Activated CD4-positive, CD25-positive, alpha-beta regulatory T cell treated with anti-CD3 and anti-CD28 coated beads, Interleukin-2, amount 50 U/mL, for 24 hours (primary cell): ENCODE results near the gene CCDC12.

Source experiments
- ATAC-seq, 2 donors: fragments of 150-1000 bp; cut with Tn5 transposase; one replicate each; pipeline ENCODE4 v1.10.0; 2021; ENCODE audit warnings: mild to moderate bottlenecking in 1 of 2, moderate library complexity in 1 of 2

CCDC12 gene

DNA sequence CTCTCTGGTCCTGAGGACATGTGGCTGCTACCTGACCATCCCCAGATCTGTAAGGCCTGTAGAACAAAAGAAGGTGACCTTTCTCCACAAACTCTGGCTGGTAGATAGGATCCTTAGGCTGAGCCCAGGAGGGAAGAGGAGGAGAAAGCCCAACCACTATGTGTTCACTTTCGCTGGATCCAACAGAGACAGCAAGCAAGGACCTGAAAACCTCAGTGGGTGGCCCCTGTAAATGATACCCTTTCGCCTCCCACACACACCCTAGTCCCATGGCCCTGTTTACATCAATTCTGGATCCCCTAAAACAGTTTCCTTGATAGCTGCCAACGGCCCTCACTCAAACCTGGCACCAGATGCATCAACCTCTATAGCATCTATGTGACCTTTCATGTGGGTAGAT lies 22.4 kb downstream of the CCDC12 start:
- ATAC-seq, result no peak

DNA sequence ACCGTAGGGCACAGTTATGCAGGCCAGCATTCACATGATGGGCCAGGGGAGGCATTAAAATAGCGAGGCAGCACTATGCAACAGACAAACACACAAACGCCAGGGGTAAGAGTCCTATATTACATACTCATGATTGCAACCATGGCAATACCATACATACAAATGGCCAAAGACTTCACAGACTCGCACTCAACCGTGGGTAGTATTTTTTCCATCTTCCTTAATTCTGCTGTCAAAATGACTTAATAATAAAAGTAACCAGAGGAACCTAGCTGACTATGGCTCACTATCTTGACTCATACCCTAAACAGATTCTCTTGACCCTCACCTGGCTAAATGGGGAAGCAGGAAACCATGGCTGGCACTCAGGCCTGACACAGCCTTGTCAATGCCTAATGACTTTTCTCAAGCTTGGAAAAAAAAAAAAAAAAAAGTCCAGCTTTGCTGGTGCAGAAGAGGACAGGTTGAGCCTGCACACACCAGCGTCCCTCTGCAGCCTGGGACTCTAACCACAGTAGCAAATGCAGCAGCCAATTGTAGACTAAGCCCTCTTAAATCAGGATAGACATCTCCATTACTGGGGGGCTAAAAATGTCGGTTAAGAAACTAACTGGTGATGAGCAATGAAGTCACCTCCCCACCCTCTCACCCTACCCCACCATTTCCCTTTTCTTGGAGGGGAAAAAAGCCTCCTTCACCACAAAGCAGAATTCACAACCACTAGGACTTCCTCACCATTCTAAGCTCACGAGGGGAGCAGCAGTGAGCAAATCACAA lies 23.1 kb downstream of the CCDC12 start:
- peak; percentile 32 to 33 for ATAC-seq

DNA sequence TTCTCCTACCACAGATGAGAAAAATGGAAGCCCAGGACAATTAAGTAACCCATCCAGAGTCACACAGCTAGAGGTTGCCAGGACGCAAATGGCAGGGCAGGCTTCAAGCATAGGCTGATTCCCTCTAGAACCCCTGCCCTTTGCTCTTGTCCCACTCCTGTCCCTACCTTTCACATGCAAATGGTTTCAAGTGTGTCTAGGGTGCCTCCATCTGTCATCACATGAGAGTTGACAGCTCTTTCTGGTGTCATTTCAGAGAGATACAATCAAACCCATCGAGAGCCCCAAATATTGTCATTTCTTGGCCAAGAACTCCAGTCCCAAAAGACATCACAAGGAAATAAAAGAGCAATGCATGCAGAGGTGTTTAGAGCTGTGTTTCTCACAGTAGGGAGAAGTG lies 23.7 kb downstream of the CCDC12 start:
- no peak for ATAC-seq

DNA sequence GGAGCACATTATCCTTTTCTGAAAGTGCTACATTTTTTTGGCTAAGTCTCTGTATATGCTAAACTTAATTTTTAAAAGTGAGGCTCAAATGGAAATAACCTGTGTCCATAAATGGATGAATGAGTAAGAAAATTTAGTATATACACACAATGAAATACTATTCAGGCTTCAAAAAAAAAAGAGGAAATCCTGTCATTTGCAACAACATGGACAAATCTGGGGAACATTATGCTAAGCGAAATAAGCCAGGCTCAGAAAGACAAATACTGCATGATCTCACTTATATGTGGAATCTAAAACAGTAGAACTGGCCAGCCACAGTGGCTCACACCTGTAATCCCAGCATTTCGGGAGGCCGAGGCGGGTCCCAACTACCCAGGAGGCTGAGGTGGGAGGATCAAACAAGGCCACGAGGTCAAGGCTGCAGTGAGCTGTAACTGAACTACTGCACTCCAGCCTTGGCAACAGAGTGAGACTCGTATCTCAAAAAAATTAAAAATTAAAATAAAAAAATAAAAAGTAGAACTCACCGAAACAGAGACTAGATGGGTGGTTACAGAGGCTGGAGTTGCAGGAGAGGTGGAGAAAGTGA lies 25.8 kb downstream of the CCDC12 start:
- no peak for ATAC-seq

DNA sequence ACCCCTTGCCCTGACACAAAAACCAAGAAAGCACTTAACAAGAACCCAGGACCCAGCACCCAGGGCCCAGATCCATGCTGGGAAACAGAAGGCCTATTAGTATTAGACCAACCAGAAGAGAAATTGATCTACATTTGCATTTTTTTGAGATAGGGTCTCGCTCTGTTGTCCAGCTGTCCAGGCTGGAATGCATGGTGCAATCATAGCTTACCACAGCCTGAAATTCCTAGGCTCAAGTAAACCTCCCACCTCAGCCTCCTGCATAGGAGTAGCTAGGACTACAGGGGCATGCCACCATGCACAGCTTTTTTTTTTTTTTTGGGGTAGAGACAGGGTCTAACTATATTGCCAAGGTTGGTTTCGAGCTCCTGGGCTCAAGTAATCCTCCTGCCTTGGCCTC lies 26.4 kb downstream of the CCDC12 start:
- ATAC-seq, result no peak

DNA sequence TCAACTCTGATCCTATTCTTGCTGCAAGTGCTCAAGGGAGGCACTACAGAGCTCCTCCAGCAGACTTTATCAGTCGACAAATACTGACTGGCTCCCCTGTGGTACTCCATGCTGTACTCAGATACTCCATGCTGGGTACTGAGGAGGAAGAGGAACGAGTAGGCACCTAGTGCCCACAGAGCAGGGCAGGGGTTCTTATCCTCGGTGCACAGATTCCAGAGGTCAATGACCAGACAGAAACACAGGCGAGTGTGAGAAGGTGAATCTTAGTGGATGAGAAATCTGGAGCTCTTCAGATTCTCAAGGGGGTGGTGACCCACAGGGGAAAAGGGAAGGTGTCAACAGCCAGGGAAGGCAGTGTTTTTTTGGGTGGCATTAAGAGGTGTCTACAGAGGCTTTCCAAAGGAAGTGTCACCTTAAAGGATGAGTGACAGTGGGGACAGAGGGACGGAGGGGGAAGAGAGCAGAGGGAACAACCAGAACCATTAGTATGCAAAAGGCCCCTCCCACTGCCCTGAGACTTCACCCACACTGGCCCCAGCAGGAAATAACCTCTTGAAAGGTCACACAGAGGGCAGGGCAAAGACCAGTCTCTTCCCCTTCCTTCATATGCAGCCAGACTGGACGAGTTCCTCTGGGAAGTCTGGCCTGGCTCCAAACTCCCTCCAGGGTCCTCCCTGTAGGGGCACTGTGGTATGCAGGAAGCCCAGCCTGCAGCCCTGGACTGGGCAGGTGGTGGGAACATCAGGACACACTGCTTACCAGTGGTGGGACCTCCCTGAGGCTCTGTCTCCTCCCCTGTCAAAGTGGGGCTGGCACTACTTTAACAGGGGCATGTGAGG lies 27.5 kb downstream of the CCDC12 start:
- no peak for ATAC-seq

DNA sequence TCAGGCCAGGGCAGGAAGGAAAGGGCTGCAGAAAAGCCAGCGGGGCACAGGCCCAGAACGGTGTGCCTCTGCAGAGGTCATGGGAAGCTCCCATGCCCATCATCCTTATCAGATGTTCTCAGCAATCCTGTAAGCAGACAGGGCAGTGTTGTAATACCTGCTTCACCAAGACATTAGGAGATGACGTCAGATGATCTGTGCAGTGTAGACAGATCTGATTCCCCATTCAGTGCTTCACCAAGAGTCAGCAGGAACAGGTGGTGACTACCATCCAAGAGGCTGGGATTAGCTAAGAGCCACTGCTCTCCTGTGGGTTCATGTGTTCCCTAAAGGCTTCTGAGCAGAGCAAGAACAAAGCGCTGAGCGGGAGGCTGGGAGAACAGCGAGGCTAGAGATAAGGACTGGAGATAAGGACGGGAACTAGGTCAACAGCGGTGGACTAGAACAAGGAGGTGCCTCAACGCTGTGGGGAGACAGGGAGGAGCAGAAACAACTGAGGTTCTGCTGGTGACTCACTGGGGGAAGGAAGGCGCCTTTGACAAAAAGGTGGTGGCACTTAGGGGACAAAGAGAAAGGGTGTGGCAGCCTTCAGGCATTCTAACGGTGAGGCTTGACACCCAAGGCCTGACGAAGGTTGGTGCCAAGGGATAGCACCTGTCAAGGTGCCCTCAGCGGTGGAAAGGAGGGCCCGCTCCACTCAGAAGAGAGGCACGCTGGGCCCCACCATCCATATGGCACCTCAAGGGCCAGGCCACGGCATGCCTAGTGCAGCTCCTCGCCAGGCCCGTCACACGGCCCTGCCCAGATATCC lies 28.4 kb downstream of the CCDC12 start:
- peak; percentile 69 to 76 for ATAC-seq

DNA sequence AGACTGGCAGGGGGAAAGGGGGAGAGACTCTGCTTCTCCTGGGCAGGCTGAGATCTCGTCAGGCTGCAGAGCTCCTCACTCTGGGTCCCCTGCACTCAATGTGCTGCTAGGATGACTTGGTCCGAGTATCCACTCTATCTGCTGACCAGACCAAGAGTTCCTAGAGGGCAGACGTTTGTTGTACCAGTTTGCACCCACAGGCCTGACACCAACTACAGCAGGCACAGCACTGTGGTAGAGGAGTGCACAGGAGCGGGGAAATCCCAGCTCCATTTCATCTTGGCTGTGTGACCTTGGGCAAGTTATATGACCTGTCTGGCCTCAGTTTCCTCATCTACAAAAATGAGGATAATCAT lies 29.0 kb downstream of the CCDC12 start:
- ATAC-seq, result peak; percentile 4 to 8

DNA sequence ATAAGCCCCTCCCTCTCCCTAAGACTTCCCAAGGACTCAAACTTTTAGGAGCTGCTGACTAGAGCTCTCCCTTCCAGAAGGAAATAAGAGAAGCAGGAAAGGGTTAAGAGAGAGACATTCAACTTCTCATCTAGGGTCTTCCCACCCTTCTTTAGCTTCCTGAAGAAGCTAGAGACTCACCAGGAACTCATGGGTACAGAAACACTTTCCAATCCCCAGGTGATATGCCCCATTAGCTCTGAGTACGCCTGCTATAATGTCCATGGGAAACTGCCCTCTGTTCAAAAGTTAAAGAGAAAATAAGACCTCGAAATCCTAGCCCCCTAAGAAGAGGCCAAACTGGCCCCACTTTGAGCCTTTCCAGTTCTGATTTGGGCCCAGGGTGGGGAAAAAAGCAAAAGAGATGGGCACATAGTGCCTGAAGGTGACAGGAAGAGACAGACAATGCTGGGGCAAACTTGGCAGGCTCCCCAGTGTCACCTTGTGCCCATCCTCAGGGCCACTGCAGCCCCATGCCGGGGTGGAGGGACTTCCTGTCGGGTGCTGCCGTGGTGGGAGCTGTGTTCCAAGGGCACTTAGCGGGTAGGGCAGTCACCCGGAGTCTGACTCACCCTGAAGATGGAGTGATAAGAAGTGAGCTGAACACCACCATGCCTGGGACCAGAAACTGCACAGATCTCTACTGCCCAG lies 29.5 kb downstream of the CCDC12 start:
- ATAC-seq, result peak; percentile 77 to 84

DNA sequence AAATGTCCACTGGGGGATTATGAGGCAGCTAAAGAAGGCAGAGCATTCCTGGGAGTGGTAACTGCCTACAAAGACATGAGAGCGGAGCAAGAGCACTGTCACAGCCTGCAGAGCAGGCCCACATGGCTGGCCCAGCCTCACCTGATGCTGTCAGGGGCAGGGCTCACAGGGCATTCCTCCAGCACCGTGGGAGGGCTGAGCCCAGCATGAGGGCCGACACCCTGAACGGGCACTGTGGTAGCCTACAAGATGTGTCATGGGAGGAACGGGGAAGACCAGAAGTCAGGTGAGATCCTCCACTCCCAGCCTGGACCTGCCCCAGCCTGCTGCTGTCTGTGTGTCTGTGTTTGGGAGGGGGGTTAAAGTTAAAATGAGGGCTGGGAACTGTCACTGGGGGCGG lies 30.1 kb downstream of the CCDC12 start:
- no peak for ATAC-seq

DNA sequence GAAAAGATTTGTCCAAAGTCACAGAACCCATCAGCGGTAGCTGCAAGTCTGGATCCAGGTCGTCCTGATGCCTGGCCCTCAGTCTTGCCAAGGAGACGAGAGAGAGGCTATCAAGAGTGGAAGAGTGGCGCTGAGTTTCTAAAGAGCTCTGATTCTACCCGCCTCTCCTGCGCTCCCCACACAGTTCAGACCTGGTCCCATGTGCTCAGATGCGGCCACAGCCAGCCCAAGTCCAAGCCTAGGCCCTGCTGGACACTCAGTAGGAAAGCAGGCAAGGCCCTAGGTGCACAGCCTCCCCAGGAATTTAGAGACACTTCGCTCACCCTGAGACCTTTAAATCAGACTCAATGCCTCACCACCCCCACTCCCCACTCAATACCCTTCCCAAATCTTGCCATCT lies 32.4 kb downstream of the CCDC12 start:
- ATAC-seq, result no peak

DNA sequence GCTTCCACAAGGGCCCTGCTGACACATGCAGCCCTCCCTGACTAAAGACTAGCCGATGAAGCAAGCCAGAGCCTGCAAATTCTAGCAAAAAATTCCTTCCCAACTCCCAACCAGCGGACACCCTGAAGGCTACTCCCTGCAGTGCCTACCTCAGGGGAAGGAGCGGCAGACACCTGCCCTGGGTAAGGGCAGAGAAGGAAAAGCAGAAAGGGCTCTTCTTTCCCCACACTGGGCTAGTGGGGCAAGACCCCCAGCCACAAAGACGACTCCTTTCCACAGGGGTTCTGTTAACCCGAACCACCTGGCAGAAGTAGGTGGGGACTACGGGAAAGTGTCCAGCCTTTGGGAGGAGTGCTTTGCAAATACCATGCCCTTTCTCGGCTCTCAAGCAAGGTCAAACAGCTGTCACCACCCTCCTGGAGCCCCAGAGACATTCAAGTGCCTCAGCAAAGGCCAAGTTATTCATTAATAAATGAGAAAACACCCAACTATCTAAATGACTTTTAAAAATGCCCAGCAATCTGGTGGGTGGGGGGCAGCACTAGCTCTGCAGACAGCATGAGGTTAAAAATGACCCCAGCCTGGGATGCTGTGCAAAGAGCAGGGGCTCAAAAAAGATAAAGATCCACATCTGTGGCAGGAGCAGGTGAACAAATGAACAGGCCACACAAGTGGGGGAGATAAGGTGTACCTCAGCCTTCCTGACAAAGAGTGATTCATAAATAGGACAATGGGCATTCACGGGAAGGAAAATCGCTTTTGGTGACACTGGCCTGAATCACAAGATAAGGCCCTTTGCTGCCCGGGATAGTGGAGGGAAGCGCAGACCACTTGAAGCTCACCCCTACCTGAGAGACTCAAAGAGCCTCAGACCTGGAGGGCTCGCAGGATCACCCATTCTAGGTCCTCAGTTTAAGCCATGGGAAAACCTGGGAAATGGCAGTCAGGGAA lies 33.0 kb downstream of the CCDC12 start:
- no peak for ATAC-seq

DNA sequence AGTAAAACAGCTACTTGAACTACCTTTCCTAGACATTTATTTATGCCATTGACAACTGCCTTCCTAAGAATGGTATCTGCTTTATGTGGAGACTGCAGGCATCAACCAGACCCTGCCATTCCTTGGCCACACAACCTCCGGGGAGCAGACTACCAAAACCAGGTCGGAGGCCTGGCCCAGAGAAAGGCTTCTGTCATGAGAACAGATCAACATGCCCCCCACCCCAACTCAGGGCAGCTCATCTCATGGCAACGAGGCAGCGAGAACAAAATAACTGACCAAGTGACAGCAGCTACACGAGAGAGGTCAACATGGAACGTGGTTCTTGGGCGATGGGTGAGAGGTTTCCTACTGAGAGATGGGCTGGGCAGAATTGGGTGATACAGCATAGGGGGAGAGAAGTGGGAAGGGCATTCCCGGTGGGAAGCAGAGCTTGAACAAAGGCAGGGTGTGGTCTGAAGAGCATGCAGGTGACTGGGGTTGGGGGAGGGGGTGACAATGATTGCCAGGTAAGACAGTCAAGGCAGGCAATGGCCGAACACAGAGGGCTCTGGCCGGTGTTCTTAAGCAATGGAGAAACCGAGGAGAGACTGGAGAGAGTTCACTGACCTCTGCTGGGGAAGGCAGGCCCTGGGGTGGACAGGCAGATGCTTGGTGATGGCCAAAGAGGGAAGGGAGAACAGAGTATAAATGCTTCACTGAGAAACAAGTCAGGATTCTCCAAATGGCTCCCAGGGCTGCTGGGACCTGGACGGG lies 33.9 kb downstream of the CCDC12 start:
- ATAC-seq, result no peak

DNA sequence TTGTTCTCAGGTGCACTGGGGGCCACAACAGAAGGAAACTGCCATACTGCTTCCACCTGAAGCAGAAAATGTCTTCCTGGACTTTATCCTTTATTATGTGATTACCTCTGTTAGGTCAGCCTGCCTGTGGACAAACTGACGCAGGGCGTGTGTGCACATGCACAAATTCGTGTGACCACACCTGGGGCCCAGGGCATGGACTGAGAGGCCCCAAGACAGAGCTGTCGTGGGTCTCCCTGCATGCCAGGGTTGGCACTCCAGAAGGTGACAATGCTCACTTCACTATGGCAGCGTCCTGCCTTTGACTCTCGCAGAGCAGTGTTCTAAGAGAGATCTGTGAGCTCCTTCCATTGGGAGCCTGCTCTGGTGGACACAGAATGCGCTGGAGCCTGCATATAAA lies 34.5 kb downstream of the CCDC12 start:
- ATAC-seq, result no peak

DNA sequence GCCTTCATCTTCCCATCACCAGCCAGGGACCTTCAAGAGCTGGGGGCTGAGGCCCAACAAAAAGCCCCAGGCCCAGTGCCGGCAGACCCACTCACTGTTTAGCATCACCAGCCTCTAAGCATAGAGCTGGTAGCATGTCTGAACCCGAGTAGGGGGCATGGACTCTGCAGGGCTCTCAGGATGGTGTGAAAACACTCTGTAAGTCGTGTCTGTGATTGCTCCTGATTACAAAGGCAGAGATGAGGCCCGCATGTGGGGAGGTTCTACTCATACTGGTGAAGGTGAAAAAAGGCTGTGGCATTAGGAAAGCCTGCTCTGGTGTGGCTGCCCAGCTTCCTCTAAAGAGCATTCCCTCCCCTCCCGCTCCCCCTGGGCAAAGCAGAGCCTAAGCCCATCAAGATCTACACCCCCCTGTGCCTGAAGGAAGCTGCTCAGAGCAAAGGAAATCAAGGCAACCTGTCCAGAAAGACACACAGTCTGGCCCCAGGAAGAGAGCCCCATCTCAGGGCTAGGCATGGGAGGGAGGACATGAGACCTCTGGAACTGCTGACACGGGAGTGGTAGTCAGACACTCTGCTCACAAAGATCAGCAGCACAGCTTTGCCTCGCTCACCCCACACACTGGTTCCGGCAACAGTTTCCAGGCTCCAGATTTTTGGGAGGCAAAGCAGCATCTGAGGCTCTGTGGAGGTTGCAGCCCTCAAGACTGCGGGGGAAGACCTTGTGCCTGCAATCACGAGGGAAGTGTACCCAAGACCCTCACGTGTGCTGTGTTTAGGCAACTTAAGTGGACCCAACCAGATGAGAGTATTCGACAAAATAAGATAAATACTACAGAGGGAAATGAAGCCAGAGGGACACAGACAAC lies 36.7 kb downstream of the CCDC12 start:
- no peak for ATAC-seq

DNA sequence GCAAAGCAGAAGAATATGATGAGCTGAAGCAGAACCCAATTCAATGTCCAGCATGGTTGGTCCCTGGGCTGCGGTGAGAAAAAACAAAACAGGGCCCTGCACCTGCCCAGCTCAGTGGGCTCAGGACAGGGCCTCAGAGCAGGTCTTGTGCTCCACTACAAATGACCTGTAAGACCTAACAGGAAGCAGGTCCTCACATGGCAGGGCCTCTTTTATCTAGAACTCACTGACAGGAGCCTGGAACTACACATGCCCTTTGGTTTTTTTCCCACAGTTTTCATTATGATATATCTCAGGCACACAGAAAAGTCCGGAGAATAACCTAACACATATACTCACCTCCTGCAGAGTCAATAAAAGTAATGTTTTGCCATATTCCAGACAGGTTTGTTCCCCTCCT lies 38.4 kb downstream of the CCDC12 start:
- no peak for ATAC-seq

DNA sequence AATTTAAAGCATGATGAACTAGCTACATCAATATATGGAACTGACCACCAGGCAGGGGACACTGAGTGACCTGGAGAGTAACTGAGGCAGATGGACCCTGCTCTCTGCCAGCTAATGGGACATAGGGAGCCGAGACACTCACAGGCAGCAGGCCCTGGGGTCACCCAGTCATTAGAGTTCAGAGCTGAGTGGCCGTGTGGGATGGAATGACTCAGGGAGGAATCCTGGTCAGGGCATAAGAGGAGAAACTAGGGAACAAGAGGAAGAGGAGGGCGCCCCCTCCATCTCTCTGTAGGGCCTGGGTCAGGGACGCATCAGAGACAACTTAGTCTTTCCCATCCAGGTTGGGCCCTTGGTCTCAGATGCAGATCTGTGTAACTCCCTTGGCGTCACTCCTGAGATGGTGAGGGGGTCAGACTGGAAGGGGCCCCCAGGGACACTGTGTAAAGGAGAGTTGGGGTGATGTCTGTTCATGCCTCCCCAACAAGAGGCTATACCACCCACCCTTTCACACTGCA lies 39.8 kb downstream of the CCDC12 start:
- ATAC-seq, result no peak

DNA sequence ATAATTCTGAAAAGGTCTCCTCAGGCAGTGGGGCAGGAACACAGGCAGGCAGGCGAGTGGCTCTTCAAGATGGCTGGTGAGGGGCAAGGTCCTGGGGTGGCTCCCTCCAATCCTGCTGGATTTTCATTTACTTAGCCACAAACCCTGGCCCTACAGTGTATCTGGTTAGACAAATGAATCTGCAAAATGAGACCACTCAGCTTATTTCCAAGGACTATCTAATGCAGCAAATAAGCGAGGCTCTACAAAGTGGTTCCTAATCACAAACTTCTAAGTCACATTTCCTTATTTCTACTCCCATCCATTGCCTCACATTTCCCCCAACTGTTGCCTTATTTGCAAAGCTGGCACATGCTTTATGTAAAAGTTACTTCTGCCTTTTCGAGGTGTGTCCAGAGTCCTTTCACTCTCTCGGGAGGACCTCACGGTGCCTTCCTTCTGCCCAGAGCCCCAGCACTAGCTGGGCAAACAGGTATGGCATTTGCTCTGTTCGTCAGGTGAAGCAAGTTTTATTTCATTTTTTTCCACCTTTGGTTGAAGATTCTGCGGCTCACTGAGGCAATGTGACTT lies 40.5 kb downstream of the CCDC12 start:
- ATAC-seq, result no peak
